GM12891 (cell line): Measurements from ENCODE around the gene CIP2A.

ENCODE experiments used
- DNase-seq: peaks from one replicate; pipeline ENCODE4 v3.0.0; 2011; ENCODE audit warnings: low spot score; ENCODE audit not compliant: insufficient read length
- FAIRE-seq: peaks from 2 replicates; lab custom pipeline; 2011; peaks lifted over from hg19 to GRCh38; lab: Jason Lieb, UNC
- PAX5 ChIP-seq: IDR thresholded peaks from 2 replicates; pipeline ENCODE4 v1.6.1; 2011; ENCODE audit warnings: low read length, moderate library complexity, mild to moderate bottlenecking; ENCODE audit not compliant: insufficient read depth, severe bottlenecking
- POLR2A ChIP-seq: IDR thresholded peaks from 2 replicates; pipeline ENCODE4 v1.6.1; 2011; ENCODE audit warnings: low read depth, low read length, control low read depth
- POLR2AphosphoS5 ChIP-seq: IDR thresholded peaks from 2 replicates; pipeline ENCODE4 v1.6.1; 2011; ENCODE audit warnings: low read depth, low read length, control low read depth
- POU2F2 ChIP-seq: IDR thresholded peaks from 2 replicates; pipeline ENCODE4 v1.6.1; 2011; ENCODE audit warnings: low read depth, mild to moderate bottlenecking, control low read depth, low read length, moderate library complexity
- SPI1 ChIP-seq: IDR thresholded peaks from 2 replicates; pipeline ENCODE4 v1.6.1; 2011; ENCODE audit warnings: low read depth, low read length, control low read depth
- TAF1 ChIP-seq: IDR thresholded peaks from 2 replicates; pipeline ENCODE4 v1.6.1; 2011; ENCODE audit warnings: low read depth, low read length, control low read depth

Gene CIP2A

GRCh38 chr3:108602249-108602934 lies 13.2 kb upstream of the CIP2A start:
- TF ChIP-seq TAF1 (no peak), POLR2AphosphoS5 (no peak), SPI1 (no peak), PAX5 (no peak), POU2F2 (no peak), POLR2A (no peak)
- FAIRE-seq (peak; percentile 94), DNase-seq (no peak)

GRCh38 chr3:108599677-108600409 lies 10.6 kb upstream of the CIP2A start:
- TF ChIP-seq TAF1 (no peak), PAX5 (no peak), SPI1 (no peak), POLR2A (no peak), POLR2AphosphoS5 (no peak), POU2F2 (no peak)
- FAIRE-seq (no peak), DNase-seq (no peak)

GRCh38 chr3:108598375-108598774 lies 9.1 kb upstream of the CIP2A start:
- FAIRE-seq (no peak), DNase-seq (no peak)
- TF ChIP-seq SPI1 (no peak), POLR2A (no peak)

DNA sequence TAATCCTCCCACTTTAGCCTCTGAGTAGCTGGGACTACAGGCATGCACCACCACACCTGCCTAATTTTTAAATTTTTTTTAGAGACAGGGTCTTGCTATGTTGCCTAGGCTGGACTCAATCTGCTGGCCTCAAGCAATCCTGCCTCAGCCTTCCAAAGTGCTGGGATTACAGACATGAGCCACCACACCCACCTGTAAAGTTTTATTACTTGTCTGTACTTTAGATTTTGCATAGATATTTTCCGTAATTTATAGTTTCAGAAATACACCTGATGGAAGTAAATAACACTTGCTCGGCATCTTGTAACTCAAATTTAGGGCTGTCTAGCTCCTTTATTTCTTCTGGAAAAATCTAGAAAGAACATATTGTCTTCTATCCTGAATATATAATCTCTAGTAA lies 6.1 kb upstream of the CIP2A start:
- DNase-seq (no peak), FAIRE-seq (no peak)
- TF ChIP-seq PAX5: no peak
- TF ChIP-seq TAF1: no peak
- TF ChIP-seq POLR2A: no peak
- no peak for TF ChIP-seq SPI1
- no peak for TF ChIP-seq POU2F2

- FAIRE-seq (no peak), DNase-seq (no peak)
- TF ChIP-seq POLR2AphosphoS5 (no peak), POLR2A (0 out of 2 replicates have a peak, but pooled peaks have one; percentile 26)
These were observed 1.2 kb upstream of the CIP2A start for GRCh38 chr3:108590460-108590859.

- FAIRE-seq (no peak), DNase-seq (no peak)
- TF ChIP-seq SPI1: no peak
- no peak for TF ChIP-seq TAF1
- TF ChIP-seq POU2F2: no peak
- TF ChIP-seq POLR2AphosphoS5: no peak
- TF ChIP-seq PAX5: no peak
- no peak for TF ChIP-seq POLR2A
These were observed 723 bp upstream of the CIP2A start for GRCh38 chr3:108589998-108590323.

DNA sequence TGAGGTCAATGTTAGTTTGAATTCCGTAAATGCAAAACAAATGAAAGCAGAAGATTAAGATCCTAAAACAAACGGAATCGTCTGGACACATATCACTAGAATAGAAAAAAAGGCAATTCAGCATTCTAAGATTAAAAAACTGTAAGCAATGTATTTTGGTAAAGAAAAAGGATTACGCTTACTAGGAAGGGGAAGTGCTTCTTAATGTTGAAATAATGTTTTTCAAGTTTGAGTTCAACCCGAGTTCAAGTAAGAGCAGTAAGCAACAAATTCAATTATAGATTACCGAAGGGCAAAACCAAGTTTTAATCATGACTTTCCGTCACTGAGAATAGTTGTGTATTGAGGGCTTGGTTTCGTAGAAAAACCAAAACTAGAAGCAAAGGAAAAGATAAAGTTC lies 637 bp downstream of the CIP2A start:
- DNase-seq (no peak), FAIRE-seq (no peak)
- no peak for TF ChIP-seq TAF1
- peak; percentile 60 for TF ChIP-seq SPI1
- no peak for TF ChIP-seq POLR2A

DNA sequence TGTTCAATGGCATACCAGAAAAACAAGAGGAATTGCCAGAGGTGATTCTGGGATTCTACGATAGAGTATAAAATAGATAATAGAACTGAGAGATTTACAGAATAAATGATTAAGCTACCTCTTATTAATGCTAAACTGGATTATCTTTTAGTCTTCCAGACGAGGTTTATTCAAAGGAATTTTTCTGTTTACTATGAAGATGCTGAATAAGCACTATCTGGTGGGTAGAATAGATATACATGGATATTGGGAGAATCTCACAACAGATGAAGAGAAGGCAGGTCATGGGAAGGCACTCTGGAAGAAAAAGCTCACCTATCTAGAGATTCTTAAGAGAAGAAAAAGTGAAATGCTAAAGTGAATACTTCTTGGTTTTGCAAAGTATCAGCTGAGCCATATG lies 11.2 kb downstream of the CIP2A start:
- TF ChIP-seq SPI1 (no peak), POLR2A (no peak), TAF1 (no peak)
- DNase-seq (no peak), FAIRE-seq (no peak)

GRCh38 chr3:108569336-108569735 lies 19.9 kb downstream of the CIP2A start:
- FAIRE-seq: no peak
- TF ChIP-seq TAF1: no peak
- no peak for TF ChIP-seq SPI1
- TF ChIP-seq POLR2AphosphoS5: no peak
- TF ChIP-seq POU2F2: no peak
- TF ChIP-seq PAX5: no peak
- TF ChIP-seq POLR2A: no peak
- no peak for DNase-seq

DNA sequence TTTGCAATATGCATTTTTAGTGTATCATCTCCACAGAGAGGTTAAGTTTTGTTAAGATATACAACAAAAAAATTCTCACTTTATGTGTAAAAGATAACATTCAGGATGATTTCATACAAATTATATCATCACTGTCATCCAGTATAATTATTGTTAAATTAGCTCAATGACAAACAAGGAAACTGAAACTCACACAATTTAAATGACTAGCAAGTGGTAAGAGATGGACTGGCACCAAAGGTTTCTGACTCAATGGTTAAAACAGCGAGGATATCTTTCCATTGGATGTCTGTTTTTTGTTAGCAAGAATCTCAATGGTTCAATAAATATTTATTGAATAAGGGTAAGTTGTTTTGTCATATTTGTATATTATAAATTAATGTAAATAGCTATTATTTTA lies 22.6 kb downstream of the CIP2A start:
- TF ChIP-seq POLR2AphosphoS5: no peak
- no peak for TF ChIP-seq PAX5
- no peak for TF ChIP-seq POU2F2
- no peak for TF ChIP-seq POLR2A
- TF ChIP-seq TAF1: no peak
- TF ChIP-seq SPI1: no peak
- DNase-seq (no peak), FAIRE-seq (no peak)

DNA sequence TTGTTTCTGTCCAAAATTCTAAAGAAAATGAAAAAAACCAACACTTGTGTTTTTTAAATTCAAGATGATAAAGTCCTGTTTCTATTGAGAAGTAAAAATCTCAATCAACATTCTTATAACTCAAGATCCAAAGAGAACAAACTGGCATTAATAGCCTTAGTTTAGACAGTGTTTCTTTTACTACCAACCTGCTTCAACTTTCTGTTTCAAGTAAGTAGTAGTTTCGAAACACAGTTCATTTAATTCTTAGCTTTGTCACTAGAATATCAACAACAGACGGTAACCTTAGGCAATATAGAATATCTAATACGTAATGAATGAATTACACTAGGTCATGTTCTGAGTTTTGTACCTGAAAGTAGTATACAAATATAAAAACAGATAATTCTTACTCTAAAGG lies 23.7 kb downstream of the CIP2A start:
- no peak for DNase-seq
- TF ChIP-seq POLR2A (no peak), TAF1 (no peak), PAX5 (no peak), SPI1 (no peak), POLR2AphosphoS5 (no peak), POU2F2 (no peak)
- no peak for FAIRE-seq
